Caco-2 (cell line): ENCODE results near the gene SLC12A9. TPM values are rescaled to one million over a fixed set of nuclear protein-coding genes. Genes with fewer than 3 reads are reported as not detected.
A peak's percentile ranks its signal among the peaks of the same experiment; 100 is the strongest.

Experiments used
- BruUV-seq: library from RNA; stranded (reverse); fragments of 400-500 nt; replicated peaks from 2 replicates; lab custom pipeline; 2021; lab: Mats Ljungman, UMichigan
- CTCF ChIA-PET: fragments of 300-600 bp; sonication (Branson Sonifier 250); formaldehyde crosslinking; loops from one replicate; lab custom pipeline; 2022; ENCODE audit warnings: antibody characterized with exemption; lab: Charles Lee
- POLR2A ChIA-PET: fragments of 300-600 bp; sonication (Branson Sonifier 250); formaldehyde crosslinking; loops from one replicate; lab custom pipeline; 2022; ENCODE audit warnings: antibody characterized with exemption; lab: Charles Lee
- DNase-seq, 2 experiments: peaks; one replicate each; pipeline versions ENCODE4 v3.0.0 to v3.0.0-alpha.2; 2020 to 2022
- H3K27me3 ChIP-seq: replicated peaks from 2 replicates; pipeline ENCODE4 v1.6.0; 2011; ENCODE audit warnings: low read length; ENCODE audit not compliant: control insufficient read depth, insufficient read depth
- H3K36me3 ChIP-seq: 2 replicates; pipeline ENCODE4 v1.5.1; 2011; ENCODE audit warnings: low read length; ENCODE audit not compliant: control insufficient read depth, insufficient read depth
- H3K4me1 ChIP-seq: fragments of 250-450 bp; sonication (Bioruptor Pico); 2 replicates; pipeline ENCODE4 v1.5.1; 2020; ENCODE audit warnings: mild to moderate bottlenecking
- H3K4me3 ChIP-seq: 2 replicates; pipeline ENCODE4 v1.5.1; 2011; ENCODE audit warnings: low read depth, mild to moderate bottlenecking, control low read depth, low read length
- H3K9me3 ChIP-seq: fragments of 250-450 bp; sonication (Bioruptor Pico); 2 replicates; pipeline ENCODE4 v1.5.1; 2020; ENCODE audit warnings: mild to moderate bottlenecking, moderate library complexity
- H3K27ac Mint-ChIP-seq: one replicate; pipeline ENCODE4 v1.8.0; 2022; ENCODE audit warnings: mixed read lengths; ENCODE audit not compliant: unreplicated experiment
- H3K27me3 Mint-ChIP-seq: one replicate; pipeline ENCODE4 v1.8.0; 2022; ENCODE audit warnings: mixed read lengths; ENCODE audit not compliant: insufficient read depth, unreplicated experiment
- H3K36me3 Mint-ChIP-seq: one replicate; pipeline ENCODE4 v1.8.0; 2022; ENCODE audit warnings: mild to moderate bottlenecking, mixed read lengths; ENCODE audit not compliant: insufficient read depth, unreplicated experiment
- H3K4me1 Mint-ChIP-seq: one replicate; pipeline ENCODE4 v1.8.0; 2022; ENCODE audit warnings: low read depth, mixed read lengths; ENCODE audit not compliant: unreplicated experiment
- H3K4me3 Mint-ChIP-seq: one replicate; pipeline ENCODE4 v1.8.0; 2022; ENCODE audit warnings: mild to moderate bottlenecking, moderate library complexity, mixed read lengths; ENCODE audit not compliant: unreplicated experiment
- H3K9me3 Mint-ChIP-seq: one replicate; pipeline ENCODE4 v1.8.0; 2022; ENCODE audit warnings: mixed read lengths; ENCODE audit not compliant: unreplicated experiment
- CTCF ChIP-seq, 2 experiments: fragments of 200-600 bp in 1 of 2; IDR thresholded peaks; 1 replicate in 1 of 2; 2 replicates in 1 of 2; pipeline versions ENCODE4 v1.5.1 to v1.8.0; 2011 to 2022; ENCODE audit warnings: antibody characterized with exemption in 1 of 2, control low read depth in 1 of 2, inconsistent platforms in 1 of 2, low read depth in 1 of 2, low read length in 1 of 2, mild to moderate bottlenecking in 1 of 2, moderate library complexity in 1 of 2; ENCODE audit not compliant: insufficient read depth in 1 of 2, severe bottlenecking in 1 of 2, unreplicated experiment in 1 of 2
- intact Hi-C: fragments of 100-400 bp; cut with micrococcal nuclease; formaldehyde crosslinking; loops from one replicate; pipeline ENCODE4 v1.10.0; 2022; ENCODE audit not compliant: unreplicated experiment
- total RNA-seq: library from RNA; stranded (reverse); gene quantifications from 2 replicates; pipeline ENCODE4 v1.2.3, GENCODE V29; 2022

SLC12A9 gene
- total RNA-seq, 1 experiment from 2014 or later = 60.7 TPM

- peak; percentile 41 to 49 for DNase-seq
- intact Hi-C loops = loop anchor here (2.0 to 5.0 kb wide), 3 partner anchors 35 to 179 kb away; no protein-coding TSS in a partner anchor
- Histone ChIP-seq H3K4me3 (no peak overlapping the region), H3K4me1 (peaks cover 38% of the 10 kb centered on the region), H3K36me3 (no peaks in the 10 kb centered on the region), H3K9me3 (no peaks in the 10 kb centered on the region), H3K27me3 (no peaks in the 10 kb centered on the region)
- peak overlapping the region; percentile 70 for H3K4me3 Mint-ChIP-seq
- H3K27me3 Mint-ChIP-seq = no peaks in the 10 kb centered on the region
- BruUV-seq = TSS peak; percentile 70
- peaks cover 16% of the 10 kb centered on the region for H3K36me3 Mint-ChIP-seq
- peaks cover 24% of the 10 kb centered on the region for H3K4me1 Mint-ChIP-seq
- no peaks in the 10 kb centered on the region for H3K9me3 Mint-ChIP-seq
- ChIA-PET POLR2A (interaction anchor here (0.6 to 1.0 kb wide), 2 partner anchors 8 to 335 kb away, joined by 3 read pairs; no protein-coding TSS in a partner anchor), CTCF (interaction anchor here (0.9 to 1.0 kb wide), 2 partner anchors 49 to 68 kb away, joined by 3 to 4 read pairs; no protein-coding TSS in a partner anchor)
- peak overlapping the region; percentile 58 for H3K27ac Mint-ChIP-seq
- TF ChIP-seq CTCF (IDR thresholded peaks at IDR 0.05; ENCODE audit: insufficient read depth in 1 of 2, low read depth in 1 of 2, low read length in 1 of 2, severe bottlenecking in 1 of 2, unreplicated experiment in 1 of 2) = no peak
Measured at GRCh38 chr7:100897772-100898454, 45.4 kb downstream of the SLC12A9 start.

- no peak for DNase-seq
- Histone ChIP-seq H3K27me3 (no peaks in the 10 kb centered on the region), H3K36me3 (no peaks in the 10 kb centered on the region), H3K4me3 (no peak overlapping the region), H3K9me3 (no peaks in the 10 kb centered on the region), H3K4me1 (peaks cover 33% of the 10 kb centered on the region)
- ChIA-PET POLR2A (interaction anchor here (0.6 kb wide), 1 partner anchor 159 kb away, joined by 8 read pairs; no protein-coding TSS in a partner anchor), CTCF (no interaction called here)
- intact Hi-C loops = loop anchor here (5.0 kb wide), 1 partner anchor 178 kb away; no protein-coding TSS in a partner anchor
- TF ChIP-seq CTCF (IDR thresholded peaks at IDR 0.05; ENCODE audit: insufficient read depth in 1 of 2, low read depth in 1 of 2, low read length in 1 of 2, severe bottlenecking in 1 of 2, unreplicated experiment in 1 of 2) = no peak
- no peak overlapping the region for H3K27ac Mint-ChIP-seq
- peaks cover 16% of the 10 kb centered on the region for H3K36me3 Mint-ChIP-seq
- H3K9me3 Mint-ChIP-seq = no peaks in the 10 kb centered on the region
- H3K4me1 Mint-ChIP-seq = peaks cover 24% of the 10 kb centered on the region
- BruUV-seq = no TSS peak
- H3K27me3 Mint-ChIP-seq = no peaks in the 10 kb centered on the region
- no peak overlapping the region for H3K4me3 Mint-ChIP-seq
Measured at GRCh38 chr7:100899432-100899831, 46.9 kb downstream of the SLC12A9 start.

GRCh38 chr7:100900978-100901377 is 48.5 kb downstream of the SLC12A9 start:
- CTCF ChIA-PET = interaction anchor here (0.6 to 1.4 kb wide), 2 partner anchors 65 to 160 kb away, joined by 3 to 4 read pairs; no protein-coding TSS in a partner anchor
- no peaks in the 10 kb centered on the region for H3K9me3 ChIP-seq
- no peaks in the 10 kb centered on the region for H3K27me3 ChIP-seq
- POLR2A ChIA-PET = no interaction called here
- no TSS peak for BruUV-seq
- DNase-seq = no peak
- no peak overlapping the region for H3K4me3 ChIP-seq
- intact Hi-C loops = no loop called here
- peak overlapping the region; percentile 23 for H3K4me3 Mint-ChIP-seq
- H3K4me1 ChIP-seq = peaks cover 30% of the 10 kb centered on the region
- TF ChIP-seq CTCF (IDR thresholded peaks at IDR 0.05; ENCODE audit: insufficient read depth in 1 of 2, low read depth in 1 of 2, low read length in 1 of 2, severe bottlenecking in 1 of 2, unreplicated experiment in 1 of 2) = no peak
- H3K36me3 Mint-ChIP-seq = peaks cover 13% of the 10 kb centered on the region
- H3K27ac Mint-ChIP-seq = no peak overlapping the region
- no peaks in the 10 kb centered on the region for H3K36me3 ChIP-seq
- H3K27me3 Mint-ChIP-seq = no peaks in the 10 kb centered on the region
- peaks cover 22% of the 10 kb centered on the region for H3K4me1 Mint-ChIP-seq
- no peaks in the 10 kb centered on the region for H3K9me3 Mint-ChIP-seq
